Measurements from ENCODE around the gene DALRD3. TPM values are rescaled to one million over a fixed set of nuclear protein-coding genes. Genes with fewer than 3 reads are reported as not detected.

DALRD3 gene
- total and polyA plus RNA-seq, 8 donors = 2.3 to 74.1 (median 38.2) TPM

- H3K4me3 ChIP-seq = no peak overlapping the region
- H3K27ac ChIP-seq = no peak overlapping the region
- H3K36me3 ChIP-seq = peaks cover 77 to 100% (median 100%) of the 10 kb centered on the region in 4 donors
- H3K9me3 ChIP-seq = no peaks in the 10 kb centered on the region
- no peak for DNase-seq
- H3K4me1 ChIP-seq = no peaks in the 10 kb centered on the region
- 92 to 99% (median 97%) methylated on average over 6 of the region's 6 CpGs for WGBS, 5 donors
- H3K27me3 ChIP-seq = no peaks in the 10 kb centered on the region
- TF ChIP-seq POLR2AphosphoS5 (IDR thresholded peaks at IDR 0.05) (no peak), POLR2A (IDR thresholded peaks at IDR 0.05) (no peak), CTCF (IDR thresholded peaks at IDR 0.05) (no peak), EP300 (IDR thresholded peaks at IDR 0.05) (no peak)
- intact Hi-C loops (cut with DNase I; ENCODE audit: low total_unique reads) = no loop called here
Measured at GRCh38 chr3:48970586-48970985, 47.8 kb downstream of the DALRD3 start.

- WGBS, 5 donors = 80 to 94% (median 91%) methylated on average over 7 of the region's 7 CpGs
- no peak overlapping the region for H3K4me3 ChIP-seq
- H3K27me3 ChIP-seq = no peaks in the 10 kb centered on the region
- H3K27ac ChIP-seq = no peak overlapping the region
- intact Hi-C loops (cut with DNase I; ENCODE audit: low total_unique reads) = no loop called here
- no peak for TF ChIP-seq POLR2A (IDR thresholded peaks at IDR 0.05)
- TF ChIP-seq CTCF (IDR thresholded peaks at IDR 0.05) = no peak
- no peak for TF ChIP-seq EP300 (IDR thresholded peaks at IDR 0.05)
- no peak for TF ChIP-seq POLR2AphosphoS5 (IDR thresholded peaks at IDR 0.05)
- no peak for DNase-seq
- no peaks in the 10 kb centered on the region for H3K4me1 ChIP-seq
- H3K9me3 ChIP-seq = no peaks in the 10 kb centered on the region
- peaks cover 57 to 100% (median 99%) of the 10 kb centered on the region in 4 donors for H3K36me3 ChIP-seq
Measured at GRCh38 chr3:48966876-48967361, 51.5 kb downstream of the DALRD3 start.

GRCh38 chr3:48966367-48966766 is 52.0 kb downstream of the DALRD3 start:
- no peaks in the 10 kb centered on the region for H3K9me3 ChIP-seq
- no peak overlapping the region for H3K4me3 ChIP-seq
- TF ChIP-seq EP300 (IDR thresholded peaks at IDR 0.05) (no peak), POLR2AphosphoS5 (IDR thresholded peaks at IDR 0.05) (no peak), POLR2A (IDR thresholded peaks at IDR 0.05) (no peak), CTCF (IDR thresholded peaks at IDR 0.05) (no peak)
- DNase-seq = no peak
- H3K36me3 ChIP-seq = peaks cover 53 to 100% (median 99%) of the 10 kb centered on the region in 4 donors
- no peaks in the 10 kb centered on the region for H3K4me1 ChIP-seq
- H3K27me3 ChIP-seq = no peaks in the 10 kb centered on the region
- intact Hi-C loops (cut with DNase I; ENCODE audit: low total_unique reads) = no loop called here
- WGBS, 5 donors = 80 to 91% (median 84%) methylated on average over 3 of the region's 3 CpGs
- no peak overlapping the region for H3K27ac ChIP-seq

Small RNA genes lying within 50 kb of the gene (small RNA-seq; reads per million reads assigned to genes)
- gene MIR191 (5,810 to 8,763 (median 7,131) reads per million in 4 donors), gene MIR425 (16.3 to 61.9 (median 44.0) reads per million in 4 donors)

Other genes with a start within 250 kb of the DALRD3 start
- 10 to 100 TPM; 12.1 to 65.9 (median 47.3) TPM for gene PRKAR2A, start 170.7 kb downstream of the DALRD3 start, total RNA-seq
- 10 to 100 TPM in 1 of 3 donors, 1 to 10 TPM in 2; 6.9 to 11.0 (median 9.2) TPM for gene PRKAR2A, start 170.7 kb downstream of the DALRD3 start, polyA plus RNA-seq
- gene SLC25A20, start 119.7 kb downstream of the DALRD3 start, total RNA-seq = 100 to 1,000 TPM in 1 of 5 donors, 10 to 100 TPM in 3, 1 to 10 TPM in 1; 7.5 to 142 (median 18.8) TPM
- 10 to 100 TPM in 2 of 3 donors, 1 to 10 TPM in 1; 7.7 to 24.1 (median 17.9) TPM for gene SLC25A20, start 119.7 kb downstream of the DALRD3 start, polyA plus RNA-seq
- 100 to 1,000 TPM in 3 of 5 donors, 10 to 100 TPM in 2; 29.8 to 202 (median 130) TPM for gene ARIH2, start 99.7 kb downstream of the DALRD3 start, total RNA-seq
- 10 to 100 TPM; 30.0 to 51.9 (median 40.2) TPM for gene ARIH2, start 99.7 kb downstream of the DALRD3 start, polyA plus RNA-seq
- 100 to 1,000 TPM in 3 of 5 donors, 10 to 100 TPM in 2; 34.0 to 383 (median 158) TPM for gene P4HTM, start 28.3 kb downstream of the DALRD3 start, total RNA-seq
- gene P4HTM, start 28.3 kb downstream of the DALRD3 start, polyA plus RNA-seq = 10 to 100 TPM; 19.1 to 49.2 (median 21.2) TPM
- gene WDR6, start 11.2 kb downstream of the DALRD3 start, total RNA-seq = 100 to 1,000 TPM in 4 of 5 donors, 10 to 100 TPM in 1; 51.6 to 184 (median 151) TPM
- 100 to 1,000 TPM in 1 of 3 donors, 10 to 100 TPM in 2; 59.4 to 133 (median 65.3) TPM for gene WDR6, start 11.2 kb downstream of the DALRD3 start, polyA plus RNA-seq
- gene NDUFAF3, start 3.5 kb upstream of the DALRD3 start, total RNA-seq = 10 to 100 TPM; 41.3 to 74.8 (median 44.9) TPM
- gene NDUFAF3, start 3.5 kb upstream of the DALRD3 start, polyA plus RNA-seq = 100 to 1,000 TPM in 1 of 3 donors, 10 to 100 TPM in 2; 93.3 to 105 (median 94.2) TPM
- gene IMPDH2, start 10.8 kb upstream of the DALRD3 start, total RNA-seq = 100 to 1,000 TPM in 3 of 5 donors, 10 to 100 TPM in 2; 50.4 to 159 (median 107) TPM
- 100 to 1,000 TPM in 2 of 3 donors, 10 to 100 TPM in 1; 90.9 to 156 (median 107) TPM for gene IMPDH2, start 10.8 kb upstream of the DALRD3 start, polyA plus RNA-seq
- gene QRICH1, start 75.5 kb upstream of the DALRD3 start, total RNA-seq = 100 to 1,000 TPM in 1 of 5 donors, 10 to 100 TPM in 4; 27.2 to 105 (median 63.4) TPM
- gene QRICH1, start 75.5 kb upstream of the DALRD3 start, polyA plus RNA-seq = 10 to 100 TPM; 16.1 to 29.7 (median 19.4) TPM
- 100 to 1,000 TPM; 151 to 418 (median 217) TPM for gene QARS1, start 86.2 kb upstream of the DALRD3 start, total RNA-seq
- gene QARS1, start 86.2 kb upstream of the DALRD3 start, polyA plus RNA-seq = 100 to 1,000 TPM; 241 to 303 (median 265) TPM
- 10 to 100 TPM; 21.6 to 77.2 (median 57.1) TPM for gene USP19, start 102.2 kb upstream of the DALRD3 start, total RNA-seq
- 10 to 100 TPM; 15.6 to 16.6 (median 15.7) TPM for gene USP19, start 102.2 kb upstream of the DALRD3 start, polyA plus RNA-seq
- 100 to 1,000 TPM; 195 to 578 (median 552) TPM for gene LAMB2, start 114.5 kb upstream of the DALRD3 start, total RNA-seq
- 100 to 1,000 TPM; 198 to 333 (median 200) TPM for gene LAMB2, start 114.5 kb upstream of the DALRD3 start, polyA plus RNA-seq
- 10 to 100 TPM in 3 of 5 donors, 1 to 10 TPM in 2; 2.3 to 22.6 (median 12.9) TPM for gene CCDC71, start 147.8 kb upstream of the DALRD3 start, total RNA-seq
- 10 to 100 TPM; 11.4 to 15.6 (median 12.6) TPM for gene CCDC71, start 147.8 kb upstream of the DALRD3 start, polyA plus RNA-seq
- gene KLHDC8B, start 153.0 kb upstream of the DALRD3 start, total RNA-seq = 10 to 100 TPM; 11.6 to 41.1 (median 20.6) TPM
- 10 to 100 TPM; 15.2 to 37.7 (median 17.6) TPM for gene KLHDC8B, start 153.0 kb upstream of the DALRD3 start, polyA plus RNA-seq

Measured in stomach (tissue), 9 donors.